ENCODE results near the gene TPRG1.

DNA sequence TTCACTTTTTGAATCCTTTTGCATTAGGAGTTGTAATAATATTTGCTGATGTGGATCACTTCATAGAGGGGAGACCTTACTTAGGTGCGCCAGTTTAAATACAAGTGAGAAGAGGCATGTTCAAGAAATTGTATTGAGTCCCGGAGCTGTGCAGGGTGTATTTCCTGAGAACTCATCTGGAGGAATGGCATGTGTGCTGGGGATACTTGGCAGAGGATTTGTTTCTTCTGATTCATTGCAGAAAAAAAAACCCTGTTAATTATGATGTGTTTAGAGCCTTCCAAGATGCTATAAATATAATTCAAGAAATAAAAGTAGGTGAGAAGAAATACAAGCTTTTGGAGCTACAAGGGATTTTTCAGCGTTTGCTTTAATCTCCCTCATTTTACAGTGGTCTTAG lies 97.6 kb downstream of the TPRG1 start:
- TF ChIP-seq, protein P1, sequence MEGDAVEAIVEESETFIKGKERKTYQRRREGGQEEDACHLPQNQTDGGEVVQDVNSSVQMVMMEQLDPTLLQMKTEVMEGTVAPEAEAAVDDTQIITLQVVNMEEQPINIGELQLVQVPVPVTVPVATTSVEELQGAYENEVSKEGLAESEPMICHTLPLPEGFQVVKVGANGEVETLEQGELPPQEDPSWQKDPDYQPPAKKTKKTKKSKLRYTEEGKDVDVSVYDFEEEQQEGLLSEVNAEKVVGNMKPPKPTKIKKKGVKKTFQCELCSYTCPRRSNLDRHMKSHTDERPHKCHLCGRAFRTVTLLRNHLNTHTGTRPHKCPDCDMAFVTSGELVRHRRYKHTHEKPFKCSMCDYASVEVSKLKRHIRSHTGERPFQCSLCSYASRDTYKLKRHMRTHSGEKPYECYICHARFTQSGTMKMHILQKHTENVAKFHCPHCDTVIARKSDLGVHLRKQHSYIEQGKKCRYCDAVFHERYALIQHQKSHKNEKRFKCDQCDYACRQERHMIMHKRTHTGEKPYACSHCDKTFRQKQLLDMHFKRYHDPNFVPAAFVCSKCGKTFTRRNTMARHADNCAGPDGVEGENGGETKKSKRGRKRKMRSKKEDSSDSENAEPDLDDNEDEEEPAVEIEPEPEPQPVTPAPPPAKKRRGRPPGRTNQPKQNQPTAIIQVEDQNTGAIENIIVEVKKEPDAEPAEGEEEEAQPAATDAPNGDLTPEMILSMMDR (IDR thresholded peaks at IDR 0.05), result no peak
- TF ChIP-seq POLR2A (IDR thresholded peaks at IDR 0.05), result no peak

Data from lower leg skin (tissue), 3 donors.